GM12878 (cell line): ENCODE data around the gene WASHC2C. TPM values are rescaled to one million over a fixed set of nuclear protein-coding genes. Genes with fewer than 3 reads are reported as not detected.
"Not testable (repeated sequence)": the region's sequence is repeated elsewhere in the genome, so short reads cannot be mapped to it uniquely, and the experiment has no call there.

Experiments
- ATAC-seq: fragments of 200-7000 bp; cut with Tn5 transposase; 3 replicates; pipeline ENCODE4 v1.9.1; 2020; ENCODE audit warnings: mild to moderate bottlenecking, moderate library complexity
- BruUV-seq: library from RNA; stranded (reverse); fragments of 400-500 nt; replicated peaks from 2 replicates; lab custom pipeline; 2021; lab: Mats Ljungman, UMichigan
- CTCF ChIA-PET: fragments of 300-600 bp; sonication (Branson Sonifier 250); formaldehyde crosslinking; extraction: SDS; loops from one replicate; lab custom pipeline; 2021; ENCODE audit warnings: inconsistent platforms; lab: Yijun Ruan, JAX
- POLR2A ChIA-PET: fragments of 350-600 bp; formaldehyde crosslinking; extraction: SDS; loops from one replicate; lab custom pipeline; 2021; ENCODE audit warnings: inconsistent platforms; lab: Charles Lee
- RAD21 ChIA-PET: fragments of 300-600 bp; sonication (Branson Sonifier 250); formaldehyde crosslinking; loops from one replicate; lab custom pipeline; 2023; ENCODE audit warnings: antibody characterized with exemption; ENCODE audit not compliant: unreplicated experiment; lab: Charles Lee
- SMC1A ChIA-PET: fragments of 300-600 bp; sonication (Branson Sonifier 250); formaldehyde crosslinking; loops from one replicate; lab custom pipeline; 2023; ENCODE audit not compliant: unreplicated experiment, uncharacterized antibody; lab: Charles Lee
- DNase-seq: peaks from one replicate; pipeline ENCODE4 v3.0.0-alpha.2; 2011; ENCODE audit warnings: low read depth, low spot score
- FAIRE-seq: peaks from 3 replicates; lab custom pipeline; 2011; peaks lifted over from hg19 to GRCh38; lab: Jason Lieb, UNC
- H2AFZ ChIP-seq: 2 replicates; pipeline ENCODE4 v1.6.0; 2011; ENCODE audit warnings: low read depth, low read length, control low read depth; ENCODE audit not compliant: control insufficient read depth
- H3K27ac ChIP-seq: 2 replicates; pipeline ENCODE4 v1.5.1; 2011; ENCODE audit warnings: control low read depth; ENCODE audit not compliant: control insufficient read depth, insufficient read depth
- H3K27me3 ChIP-seq, 2 experiments: replicated peaks in 1 of 2; 2 replicates each; pipeline versions ENCODE4 v1.6.0 to v1.6.1; 2011; ENCODE audit warnings: low read length in 1 of 2; ENCODE audit not compliant: control insufficient read depth in 2 of 2, insufficient read depth in 2 of 2
- H3K36me3 ChIP-seq, 2 experiments: 2 replicates each; pipeline ENCODE4 v1.5.1; 2011; ENCODE audit warnings: low read length in 1 of 2; ENCODE audit not compliant: control insufficient read depth in 2 of 2, insufficient read depth in 2 of 2
- H3K4me1 ChIP-seq: 2 replicates; pipeline ENCODE4 v1.6.1; 2011; ENCODE audit warnings: mild to moderate bottlenecking, low read length, moderate library complexity, mixed read lengths; ENCODE audit not compliant: control insufficient read depth, insufficient read depth
- H3K4me2 ChIP-seq: 2 replicates; pipeline ENCODE4 v1.6.0; 2011; ENCODE audit warnings: control low read depth; ENCODE audit not compliant: control insufficient read depth, insufficient read depth
- H3K4me3 ChIP-seq: fragments of 200-600 bp; sonication (generic); 2 replicates; pipeline ENCODE4 v1.5.1; 2016
- H3K79me2 ChIP-seq: 2 replicates; pipeline ENCODE4 v1.6.0; 2011; ENCODE audit warnings: low read length; ENCODE audit not compliant: control insufficient read depth, insufficient read depth
- H3K9ac ChIP-seq: 2 replicates; pipeline ENCODE4 v1.8.0; 2011; ENCODE audit warnings: low read length, control low read depth, mixed read lengths; ENCODE audit not compliant: control insufficient read depth, insufficient read depth
- H3K9me3 ChIP-seq: replicated peaks from 3 replicates; pipeline ENCODE4 v1.5.1; 2011; ENCODE audit warnings: mild to moderate bottlenecking, low read length; ENCODE audit not compliant: control insufficient read depth, insufficient read depth
- H4K20me1 ChIP-seq: 2 replicates; pipeline ENCODE4 v1.6.0; 2011; ENCODE audit not compliant: control insufficient read depth, insufficient read depth
- RAD51 ChIP-seq: fragments of 450-650 bp; IDR thresholded peaks from 2 replicates; pipeline ENCODE4 v1.6.1; 2016; ENCODE audit warnings: moderate library complexity, mild to moderate bottlenecking, inconsistent platforms
- RUNX3 ChIP-seq: IDR thresholded peaks from 2 replicates; pipeline ENCODE4 v1.6.1; 2012; ENCODE audit warnings: low read length, inconsistent platforms
- WGBS: methylation state at CpG from one replicate; pipeline ENCODE4 v1.1.6; 2016; ENCODE audit warnings: low lambda C conversion rate; ENCODE audit not compliant: insufficient replicate concordance, insufficient coverage; ENCODE audit errors: missing lambda C conversion rate; 5-methylcytosine and 5-hydroxymethylcytosine counted together
- in situ Hi-C: fragments of 300-500 bp; cut with MboI; formaldehyde crosslinking; loops from 9 replicates; pipeline ENCODE4 v1.14.3; 2018; ENCODE audit warnings: mixed read lengths
- intact Hi-C: fragments of 100-400 bp; cut with micrococcal nuclease; formaldehyde crosslinking; loops from one replicate; pipeline ENCODE4 v1.14.2; 2022; ENCODE audit not compliant: unreplicated experiment
- polyA plus RNA-seq, 11 experiments: library from polyadenylated mRNA; depleted of rRNA in 4 of 11; unstranded in 6 of 11; stranded (reverse) in 5 of 11; fragments of >200 nt; fragmentation: Nextera tagmentation in 4 of 11; fragmentation: Illumina TruSeq in 1 of 11; extraction: Ambion mirVana in 4 of 11; extraction: Trizol in 1 of 11; gene quantifications; 1 replicate in 1 of 11; 2 replicates in 10 of 11; pipeline versions ENCODE4 v1.2.1 to v1.2.3, GENCODE V29; 2011 to 2016; ENCODE audit warnings: inconsistent platforms in 2 of 11, missing spikeins in 2 of 11, low read depth in 1 of 11
- total RNA-seq, 4 experiments: library from RNA; depleted of rRNA in 3 of 4; stranded (reverse); fragments of >200 nt in 3 of 4; fragmentation: Illumina TruSeq in 1 of 4; extraction: Trizol in 1 of 4; gene quantifications; 2 replicates each; pipeline versions ENCODE4 v1.2.1 to v1.2.3, GENCODE V29; 2013 to 2021
- TF ChIP-seq, protein P1 (sequence below): IDR thresholded peaks from 2 replicates; pipeline ENCODE4 v1.6.1; 2012; ENCODE audit warnings: mild to moderate bottlenecking, low read depth, low read length

Gene WASHC2C
- total and polyA plus RNA-seq, 10 of the 15 experiments (the other 5 are each of a cell fraction or from before 2014, with no cell fraction given) = 3.3 to 30.6 (median 22.9) TPM

DNA sequence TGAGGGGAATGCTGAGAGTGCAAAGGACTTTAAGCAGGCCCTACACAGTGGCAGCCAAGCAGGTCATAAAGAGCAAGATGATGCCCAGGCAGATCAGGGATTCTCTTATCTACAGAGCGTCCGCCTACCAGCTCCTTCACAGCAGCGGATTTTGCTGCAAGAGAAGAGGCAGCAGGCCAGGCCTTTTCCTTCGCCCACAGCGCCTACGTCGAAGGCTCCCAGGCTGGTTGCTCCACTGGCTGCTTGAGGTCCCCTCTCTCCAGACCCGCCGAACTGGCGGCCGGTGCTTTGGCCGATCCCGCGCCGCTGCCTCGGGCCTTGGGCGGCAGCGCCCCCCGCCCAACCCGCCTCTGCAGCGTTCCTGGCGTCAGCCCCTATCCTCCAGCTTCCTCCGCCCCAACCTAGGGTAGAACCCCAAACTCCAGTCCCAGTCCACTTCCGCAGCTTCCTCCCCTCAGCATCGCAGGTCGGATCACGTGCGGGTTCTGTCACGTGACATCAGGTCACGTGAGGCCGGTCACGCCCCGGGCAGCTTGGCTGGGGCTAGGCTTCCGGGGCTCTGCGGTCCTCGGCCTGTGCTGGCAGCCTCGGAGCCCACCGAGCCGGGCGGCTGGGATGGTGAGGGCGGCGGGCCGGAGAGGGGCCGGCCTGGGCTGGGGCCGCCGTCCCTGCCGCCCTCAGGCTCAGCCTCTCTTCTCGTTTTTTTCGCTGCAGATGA lies at the start of gene WASHC2C (continued):
- TF ChIP-seq, protein P1, sequence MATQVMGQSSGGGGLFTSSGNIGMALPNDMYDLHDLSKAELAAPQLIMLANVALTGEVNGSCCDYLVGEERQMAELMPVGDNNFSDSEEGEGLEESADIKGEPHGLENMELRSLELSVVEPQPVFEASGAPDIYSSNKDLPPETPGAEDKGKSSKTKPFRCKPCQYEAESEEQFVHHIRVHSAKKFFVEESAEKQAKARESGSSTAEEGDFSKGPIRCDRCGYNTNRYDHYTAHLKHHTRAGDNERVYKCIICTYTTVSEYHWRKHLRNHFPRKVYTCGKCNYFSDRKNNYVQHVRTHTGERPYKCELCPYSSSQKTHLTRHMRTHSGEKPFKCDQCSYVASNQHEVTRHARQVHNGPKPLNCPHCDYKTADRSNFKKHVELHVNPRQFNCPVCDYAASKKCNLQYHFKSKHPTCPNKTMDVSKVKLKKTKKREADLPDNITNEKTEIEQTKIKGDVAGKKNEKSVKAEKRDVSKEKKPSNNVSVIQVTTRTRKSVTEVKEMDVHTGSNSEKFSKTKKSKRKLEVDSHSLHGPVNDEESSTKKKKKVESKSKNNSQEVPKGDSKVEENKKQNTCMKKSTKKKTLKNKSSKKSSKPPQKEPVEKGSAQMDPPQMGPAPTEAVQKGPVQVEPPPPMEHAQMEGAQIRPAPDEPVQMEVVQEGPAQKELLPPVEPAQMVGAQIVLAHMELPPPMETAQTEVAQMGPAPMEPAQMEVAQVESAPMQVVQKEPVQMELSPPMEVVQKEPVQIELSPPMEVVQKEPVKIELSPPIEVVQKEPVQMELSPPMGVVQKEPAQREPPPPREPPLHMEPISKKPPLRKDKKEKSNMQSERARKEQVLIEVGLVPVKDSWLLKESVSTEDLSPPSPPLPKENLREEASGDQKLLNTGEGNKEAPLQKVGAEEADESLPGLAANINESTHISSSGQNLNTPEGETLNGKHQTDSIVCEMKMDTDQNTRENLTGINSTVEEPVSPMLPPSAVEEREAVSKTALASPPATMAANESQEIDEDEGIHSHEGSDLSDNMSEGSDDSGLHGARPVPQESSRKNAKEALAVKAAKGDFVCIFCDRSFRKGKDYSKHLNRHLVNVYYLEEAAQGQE = 0 out of 2 replicates have a peak, but pooled peaks have one; percentile 20
- TF ChIP-seq RUNX3 (peak; percentile 18), RAD51 (peak; percentile 99)

DNA sequence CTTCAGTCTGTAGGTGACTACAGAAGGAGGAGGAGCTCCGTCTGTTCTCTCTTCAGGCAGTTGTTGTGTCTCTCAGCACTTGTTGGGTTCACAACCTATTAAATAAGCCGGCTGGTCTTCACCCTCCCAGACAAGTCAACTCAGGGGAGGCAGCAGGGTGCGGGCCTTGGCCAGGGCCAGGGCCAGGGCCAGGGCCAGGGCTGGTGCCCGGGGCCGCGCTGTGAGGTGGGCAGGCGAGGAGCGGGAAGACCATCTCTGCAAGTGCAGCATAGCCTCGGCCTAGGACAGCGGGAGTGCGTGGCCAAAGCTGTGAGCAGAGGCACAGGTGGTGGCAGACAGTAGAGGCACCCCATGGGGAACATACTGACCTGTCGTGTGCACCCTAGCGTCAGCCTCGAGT lies 48.6 kb upstream of the WASHC2C start:
- H2AFZ ChIP-seq, CTCF ChIA-PET, FAIRE-seq, H3K4me2 ChIP-seq, H3K36me3 ChIP-seq, RAD21 ChIA-PET, SMC1A ChIA-PET, POLR2A ChIA-PET, H3K27ac ChIP-seq, H3K4me3 ChIP-seq, H3K9me3 ChIP-seq, H3K4me1 ChIP-seq, DNase-seq, H3K9ac ChIP-seq, H4K20me1 ChIP-seq, intact Hi-C loops, H3K79me2 ChIP-seq, in situ Hi-C loops, H3K27me3 ChIP-seq, BruUV-seq, ATAC-seq: not testable (repeated sequence)
- 84% methylated on average over 11 of the region's 14 CpGs for WGBS
